Suprapubic skin (tissue), 3 donors: ENCODE measurements around the gene NUP107.

Source experiments
- POLR2AphosphoS5 ChIP-seq, 3 donors: sonication (generic); formaldehyde crosslinking; IDR thresholded peaks; one replicate each; pipeline ENCODE4 v1.6.1; 2017; ENCODE audit warnings: antibody characterized with exemption in 3 of 3
- TF ChIP-seq, protein P1 (sequence below), 2 donors: fragments of 200-600 bp in 1 of 2; fragments of 450-650 bp in 1 of 2; sonication (generic) in 1 of 2; IDR thresholded peaks; one replicate each; pipeline ENCODE4 v1.5.1; 2016 to 2019; ENCODE audit warnings: antibody characterized with exemption in 2 of 2, mild to moderate bottlenecking in 1 of 2, moderate library complexity in 1 of 2

DNA sequence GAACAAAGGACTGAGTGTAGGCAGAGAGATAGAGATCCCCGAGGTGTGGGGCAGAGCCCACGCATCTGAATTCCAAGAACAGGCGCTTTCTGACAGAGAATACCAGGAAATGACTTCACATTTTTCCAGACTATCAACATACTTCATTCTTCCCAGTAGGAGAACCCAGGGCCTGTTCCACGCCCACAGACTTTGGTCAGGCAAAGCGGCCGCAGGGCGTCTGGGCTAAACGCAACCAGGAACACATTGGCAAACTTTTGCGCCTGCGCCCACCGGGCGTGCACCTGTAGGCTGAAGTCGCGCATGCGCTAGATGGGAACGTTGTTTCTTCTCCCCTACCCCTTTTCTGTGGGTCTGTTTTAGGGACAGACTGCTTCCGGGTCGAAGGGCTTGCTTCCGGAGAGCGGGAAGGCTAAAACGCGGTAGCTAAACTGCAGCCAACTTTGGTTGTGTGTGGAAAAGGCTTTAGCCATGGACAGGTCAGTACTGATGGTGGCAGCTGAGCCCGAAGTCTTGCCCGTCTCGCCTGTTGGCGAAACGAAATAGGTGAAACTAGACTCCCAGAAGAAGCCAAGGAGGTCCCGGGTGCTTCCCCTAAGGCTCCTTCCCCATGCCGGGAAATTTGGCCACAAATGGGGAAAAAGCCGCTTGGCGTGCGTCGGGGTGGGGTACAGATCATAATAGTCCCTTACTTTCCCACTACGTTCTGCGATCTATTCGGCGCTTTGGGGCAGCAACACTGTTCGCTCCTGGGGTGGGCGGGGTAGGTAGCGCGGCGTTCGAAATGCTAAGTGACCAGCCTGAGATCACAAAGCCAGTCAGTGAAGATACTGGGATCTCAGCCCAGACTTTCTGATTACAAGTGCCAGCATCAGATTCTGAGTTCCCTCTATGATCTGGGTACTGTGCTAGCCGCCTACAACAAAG is at the start of gene NUP107:
- TF ChIP-seq, protein P1, sequence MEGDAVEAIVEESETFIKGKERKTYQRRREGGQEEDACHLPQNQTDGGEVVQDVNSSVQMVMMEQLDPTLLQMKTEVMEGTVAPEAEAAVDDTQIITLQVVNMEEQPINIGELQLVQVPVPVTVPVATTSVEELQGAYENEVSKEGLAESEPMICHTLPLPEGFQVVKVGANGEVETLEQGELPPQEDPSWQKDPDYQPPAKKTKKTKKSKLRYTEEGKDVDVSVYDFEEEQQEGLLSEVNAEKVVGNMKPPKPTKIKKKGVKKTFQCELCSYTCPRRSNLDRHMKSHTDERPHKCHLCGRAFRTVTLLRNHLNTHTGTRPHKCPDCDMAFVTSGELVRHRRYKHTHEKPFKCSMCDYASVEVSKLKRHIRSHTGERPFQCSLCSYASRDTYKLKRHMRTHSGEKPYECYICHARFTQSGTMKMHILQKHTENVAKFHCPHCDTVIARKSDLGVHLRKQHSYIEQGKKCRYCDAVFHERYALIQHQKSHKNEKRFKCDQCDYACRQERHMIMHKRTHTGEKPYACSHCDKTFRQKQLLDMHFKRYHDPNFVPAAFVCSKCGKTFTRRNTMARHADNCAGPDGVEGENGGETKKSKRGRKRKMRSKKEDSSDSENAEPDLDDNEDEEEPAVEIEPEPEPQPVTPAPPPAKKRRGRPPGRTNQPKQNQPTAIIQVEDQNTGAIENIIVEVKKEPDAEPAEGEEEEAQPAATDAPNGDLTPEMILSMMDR (IDR thresholded peaks at IDR 0.05) = peak in 1 of 2 donors; percentile 7
- TF ChIP-seq POLR2AphosphoS5 (IDR thresholded peaks at IDR 0.05) = peak in 2 of 3 donors; percentile 71 to 75
